Activated gamma-delta T cell treated with anti-CD3 and anti-CD28 coated beads, Interleukin-2, amount 50 U/mL, for 16 hours (primary cell): ENCODE data around the gene PHF3.

Experiments
- DNase-seq: peaks from one replicate; pipeline ENCODE4 v3.0.0-alpha.2; 2020; ENCODE audit warnings: low read depth

PHF3 gene, protein sequence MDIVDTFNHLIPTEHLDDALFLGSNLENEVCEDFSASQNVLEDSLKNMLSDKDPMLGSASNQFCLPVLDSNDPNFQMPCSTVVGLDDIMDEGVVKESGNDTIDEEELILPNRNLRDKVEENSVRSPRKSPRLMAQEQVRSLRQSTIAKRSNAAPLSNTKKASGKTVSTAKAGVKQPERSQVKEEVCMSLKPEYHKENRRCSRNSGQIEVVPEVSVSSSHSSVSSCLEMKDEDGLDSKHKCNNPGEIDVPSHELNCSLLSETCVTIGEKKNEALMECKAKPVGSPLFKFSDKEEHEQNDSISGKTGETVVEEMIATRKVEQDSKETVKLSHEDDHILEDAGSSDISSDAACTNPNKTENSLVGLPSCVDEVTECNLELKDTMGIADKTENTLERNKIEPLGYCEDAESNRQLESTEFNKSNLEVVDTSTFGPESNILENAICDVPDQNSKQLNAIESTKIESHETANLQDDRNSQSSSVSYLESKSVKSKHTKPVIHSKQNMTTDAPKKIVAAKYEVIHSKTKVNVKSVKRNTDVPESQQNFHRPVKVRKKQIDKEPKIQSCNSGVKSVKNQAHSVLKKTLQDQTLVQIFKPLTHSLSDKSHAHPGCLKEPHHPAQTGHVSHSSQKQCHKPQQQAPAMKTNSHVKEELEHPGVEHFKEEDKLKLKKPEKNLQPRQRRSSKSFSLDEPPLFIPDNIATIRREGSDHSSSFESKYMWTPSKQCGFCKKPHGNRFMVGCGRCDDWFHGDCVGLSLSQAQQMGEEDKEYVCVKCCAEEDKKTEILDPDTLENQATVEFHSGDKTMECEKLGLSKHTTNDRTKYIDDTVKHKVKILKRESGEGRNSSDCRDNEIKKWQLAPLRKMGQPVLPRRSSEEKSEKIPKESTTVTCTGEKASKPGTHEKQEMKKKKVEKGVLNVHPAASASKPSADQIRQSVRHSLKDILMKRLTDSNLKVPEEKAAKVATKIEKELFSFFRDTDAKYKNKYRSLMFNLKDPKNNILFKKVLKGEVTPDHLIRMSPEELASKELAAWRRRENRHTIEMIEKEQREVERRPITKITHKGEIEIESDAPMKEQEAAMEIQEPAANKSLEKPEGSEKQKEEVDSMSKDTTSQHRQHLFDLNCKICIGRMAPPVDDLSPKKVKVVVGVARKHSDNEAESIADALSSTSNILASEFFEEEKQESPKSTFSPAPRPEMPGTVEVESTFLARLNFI (N-terminal part only)

GRCh38 chr6:63635588-63636517 is at the start of gene PHF3:
PHF3 (plus strand) TSS chr6:63635802; CDS start chr6:63646552, 10,750 bp downstream.
- DNase-seq, result peak; percentile 80

DNA sequence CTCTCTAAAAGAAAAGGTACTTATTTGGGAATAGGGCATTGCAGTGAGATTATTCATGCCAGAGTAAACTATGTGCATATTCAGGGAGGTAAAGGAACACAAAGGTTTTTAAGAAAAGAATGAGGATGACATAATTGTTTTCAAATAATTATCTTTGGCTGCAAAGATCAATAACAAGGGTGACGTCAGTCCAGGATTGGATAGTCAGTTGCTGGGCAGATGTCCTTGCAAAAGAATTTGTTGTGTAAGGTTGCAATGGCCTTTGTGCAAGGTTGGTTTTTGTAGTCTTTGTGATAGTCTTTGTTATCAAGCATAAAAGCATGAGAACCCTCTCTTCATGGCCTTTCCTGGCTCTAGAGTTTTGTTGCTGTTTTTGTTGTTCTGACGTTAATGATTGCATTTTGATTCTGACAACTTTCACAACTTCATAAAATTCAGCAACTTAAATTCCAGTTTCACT is 45.6 kb upstream of the PHF3 start:
- no peak for DNase-seq

DNA sequence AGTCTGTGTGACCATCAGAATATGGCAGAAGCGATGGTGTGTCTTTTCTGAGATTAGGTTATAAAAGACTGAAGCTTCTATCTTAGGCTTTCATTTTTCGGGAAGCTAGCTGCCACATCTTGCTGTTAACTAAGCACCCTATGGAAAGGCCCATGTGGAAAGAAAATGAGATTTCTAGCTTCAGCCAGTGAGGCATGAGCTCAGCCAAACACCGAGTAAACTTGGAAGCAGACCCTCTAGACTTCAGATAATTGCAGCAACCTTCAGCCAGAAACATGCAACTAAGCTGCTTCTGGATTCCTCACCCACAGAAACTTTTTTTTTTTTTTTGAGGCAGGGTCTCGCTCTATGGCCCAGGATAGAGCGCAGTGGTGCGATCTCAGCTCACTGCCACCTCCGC is 42.7 kb upstream of the PHF3 start:
- DNase-seq, result no peak

DNA sequence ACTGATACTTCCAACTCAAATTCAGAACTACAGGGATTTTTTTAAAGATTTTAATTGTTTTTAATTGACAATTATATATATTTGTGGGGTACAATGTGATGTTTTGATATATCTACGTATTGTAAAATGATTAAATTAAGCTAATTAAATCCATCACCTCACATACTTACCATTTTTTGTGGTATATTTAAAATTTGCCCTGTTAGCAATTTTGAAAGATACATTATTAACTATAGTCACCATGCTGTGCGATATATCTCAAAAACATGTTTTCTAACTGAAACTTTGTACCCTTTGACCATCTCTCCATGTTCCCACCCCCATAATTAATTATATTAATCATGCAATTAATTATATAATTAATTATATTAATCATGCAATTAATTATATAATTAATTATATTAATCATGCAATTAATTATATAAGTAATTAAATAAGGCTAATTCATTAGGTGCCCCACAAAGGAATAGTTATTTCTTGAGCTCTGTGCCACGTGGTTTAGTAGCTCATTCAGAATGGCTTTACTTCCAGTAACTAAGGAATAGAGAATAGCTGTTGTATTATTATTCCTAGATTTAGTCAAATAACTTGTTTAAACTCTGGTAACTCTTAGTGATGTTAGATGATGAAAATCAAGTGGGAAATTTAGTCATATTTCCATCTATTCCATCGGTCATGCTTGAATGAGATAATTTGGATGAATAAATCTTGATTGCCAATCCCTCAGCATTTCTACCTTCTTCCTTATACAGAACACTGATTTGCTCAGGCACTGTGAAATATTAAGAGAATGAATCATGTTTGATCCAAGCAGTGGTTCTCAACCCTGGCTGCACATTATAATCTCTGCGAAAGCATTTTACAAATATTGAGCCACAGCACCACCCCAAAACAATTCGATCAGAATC is 38.2 kb upstream of the PHF3 start:
- no peak for DNase-seq

GRCh38 chr6:63598049-63599036 is 37.3 kb upstream of the PHF3 start:
- DNase-seq, result peak; percentile 58

DNA sequence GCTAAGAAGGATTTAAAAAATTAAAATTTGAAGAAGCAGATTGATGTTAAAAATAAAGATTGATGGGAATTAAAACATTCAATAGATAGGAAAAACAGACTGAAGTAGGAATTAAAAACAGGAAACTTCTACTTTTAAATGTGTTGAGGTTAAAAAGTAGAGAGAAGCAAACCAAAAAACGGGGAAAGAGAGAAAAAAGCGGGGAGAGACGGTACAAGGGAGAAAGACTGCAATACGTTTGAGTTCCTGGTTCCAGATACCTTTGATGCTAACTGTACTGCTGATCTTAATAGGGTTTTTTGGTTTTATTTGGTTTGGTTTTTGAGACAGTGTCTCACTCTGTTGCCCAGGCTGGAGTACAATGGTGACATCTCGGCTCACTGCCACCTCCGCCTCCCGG is 36.4 kb upstream of the PHF3 start:
- no peak for DNase-seq

DNA sequence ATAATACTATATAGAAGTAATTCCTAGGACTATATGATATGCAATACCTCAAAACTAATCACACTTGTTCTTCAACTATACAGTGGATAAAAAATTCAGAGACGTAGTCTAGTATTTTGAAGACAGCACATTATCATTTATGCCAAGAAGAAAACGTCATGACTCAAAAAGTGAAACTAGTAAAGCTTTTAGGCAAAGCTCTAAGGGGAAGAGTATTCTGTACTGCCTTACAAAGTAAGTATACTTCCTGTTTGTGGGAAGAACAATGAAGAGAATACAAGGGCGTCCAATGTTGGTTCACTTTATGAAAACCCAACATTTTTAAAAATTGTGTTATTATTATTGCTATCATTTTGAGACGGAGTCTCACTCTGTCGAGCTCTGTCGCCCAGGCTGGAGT is 35.5 kb upstream of the PHF3 start:
- no peak for DNase-seq

- no peak for DNase-seq
These were observed 26.4 kb upstream of the PHF3 start for GRCh38 chr6:63609231-63609630.

DNA sequence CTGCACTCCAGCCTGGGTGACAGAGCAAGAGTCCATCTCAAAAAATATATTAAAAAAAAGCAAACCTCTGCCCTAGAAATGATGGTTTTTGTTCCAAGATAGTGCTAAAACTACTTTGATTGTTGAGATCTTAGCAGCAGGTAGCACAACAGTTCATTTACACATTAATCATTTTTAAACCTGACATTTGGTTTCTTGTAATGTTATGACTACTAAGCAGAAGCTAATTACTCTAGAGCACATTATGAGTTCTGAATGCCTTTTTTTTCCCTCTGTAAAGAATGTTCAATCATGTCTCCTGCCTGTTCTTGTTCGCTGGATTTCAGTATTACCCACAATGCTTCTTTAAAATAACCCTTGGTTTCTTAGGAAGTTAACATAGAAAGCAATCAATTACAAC is 24.7 kb upstream of the PHF3 start:
- DNase-seq, result no peak

- DNase-seq, result no peak
These were observed 24.0 kb upstream of the PHF3 start for GRCh38 chr6:63611560-63611959.

DNA sequence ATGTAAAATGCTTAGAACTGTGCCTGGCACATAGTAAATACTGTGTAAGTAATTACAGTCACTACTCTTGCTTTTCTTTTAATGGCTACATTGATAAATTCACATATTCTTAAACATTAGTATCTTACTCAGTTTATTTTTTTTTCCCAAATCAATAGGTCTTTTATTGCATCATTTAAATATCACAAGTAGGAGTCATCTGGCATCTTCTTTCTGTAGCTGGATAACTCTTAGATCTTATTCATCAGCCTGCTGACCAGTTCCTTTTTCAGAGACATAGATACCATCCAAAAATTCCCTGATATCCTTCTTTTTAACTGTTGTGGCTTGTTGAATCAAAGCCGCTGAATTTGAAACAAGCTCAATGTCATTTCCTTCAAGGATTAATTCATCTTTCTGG is 20.0 kb upstream of the PHF3 start:
- DNase-seq, result no peak

GRCh38 chr6:63624091-63624490 is 11.5 kb upstream of the PHF3 start:
- DNase-seq, result no peak

- DNase-seq, result no peak
These were observed 5.1 kb upstream of the PHF3 start for GRCh38 chr6:63630466-63630865.

GRCh38 chr6:63634630-63635029 is 972 bp upstream of the PHF3 start:
- no peak for DNase-seq

DNA sequence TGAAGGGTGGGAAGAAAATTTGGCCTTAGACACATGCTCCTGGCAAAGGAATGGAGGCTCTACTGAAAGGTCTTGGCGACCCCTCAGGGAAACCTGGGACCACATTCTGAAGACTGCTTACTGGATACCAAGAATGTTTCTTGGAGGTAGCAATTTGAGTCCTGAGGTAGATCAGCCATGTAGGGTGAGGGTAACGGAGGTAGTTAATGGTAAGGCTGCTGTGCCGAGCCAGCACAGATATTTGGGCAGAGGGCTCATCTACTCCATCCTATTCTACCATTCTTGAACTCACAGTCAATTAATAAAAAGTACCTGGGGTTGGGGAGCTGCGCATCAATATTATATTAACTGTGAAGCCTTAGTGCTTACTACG is 401 bp upstream of the PHF3 start:
- no peak for DNase-seq

DNA sequence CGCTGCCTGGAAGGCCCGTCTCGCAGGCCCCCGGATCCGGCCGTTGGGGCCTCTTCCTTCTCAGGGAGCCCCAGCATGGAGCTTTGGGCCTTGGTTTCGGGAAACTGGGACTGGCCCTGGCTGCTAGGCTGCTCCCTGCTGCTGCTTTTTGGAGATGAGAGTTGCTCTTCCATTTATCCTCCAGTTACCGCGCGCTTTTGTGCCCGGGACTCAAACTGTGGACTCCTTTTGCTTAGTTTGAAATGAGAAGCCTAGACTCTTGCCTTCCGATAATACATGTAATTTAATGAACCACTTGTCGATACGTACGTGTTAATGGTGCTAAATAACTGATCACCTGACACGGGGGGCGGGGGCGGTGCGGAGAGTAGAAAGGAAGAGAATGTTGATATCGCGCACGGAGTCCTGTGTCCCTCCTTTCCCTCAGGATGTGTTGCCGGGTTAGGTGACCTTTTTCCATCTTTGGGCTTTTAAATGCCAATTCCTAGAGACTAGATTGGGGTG is 968 bp downstream of the PHF3 start:
- DNase-seq, result peak; percentile 23

DNA sequence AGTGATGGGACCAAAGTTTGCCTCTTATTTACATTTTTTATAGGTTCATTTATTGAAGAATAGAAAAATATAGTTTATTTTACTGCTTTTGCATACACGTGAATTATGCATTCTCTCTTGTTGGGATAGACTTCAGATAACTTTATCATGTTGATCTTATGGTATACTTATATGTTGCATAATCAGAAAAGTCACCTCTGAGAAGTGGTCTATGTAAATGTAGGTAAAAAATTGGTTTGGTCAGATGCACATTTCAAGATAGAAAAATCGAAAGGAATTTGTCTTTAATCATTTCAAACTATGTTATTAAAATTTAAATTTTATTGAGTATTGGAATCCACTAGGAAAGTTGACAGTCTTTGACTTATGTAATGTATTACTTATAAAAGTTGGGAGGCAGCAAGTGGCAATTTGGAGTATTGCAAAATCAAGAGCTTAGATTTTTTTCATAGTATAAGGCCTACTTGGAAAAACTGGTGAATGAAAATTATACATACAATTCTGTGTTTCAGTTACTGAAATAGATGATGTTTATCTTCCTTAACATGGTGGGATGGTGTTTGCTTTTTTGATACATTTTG is 2.4 kb downstream of the PHF3 start:
- DNase-seq, result no peak

- DNase-seq, result no peak
These were observed 4.5 kb downstream of the PHF3 start for GRCh38 chr6:63640062-63640461.
